OCI-LY3 (cell line): ENCODE data around the gene DTX3L.
A peak's percentile ranks its signal among the peaks of the same experiment; 100 is the strongest.

Experiments
- H2AFZ ChIP-seq: fragments of 200-600, 300-600 bp; shearing (Covaris generic); 2 replicates; pipeline ENCODE4 v1.6.0; 2014; ENCODE audit warnings: antibody characterized with exemption, low read depth, low read length
- H3K27ac ChIP-seq: fragments of 200-600, 300-600 bp; sonication (generic); 2 replicates; pipeline ENCODE4 v1.5.1; 2014; ENCODE audit warnings: mild to moderate bottlenecking, low read length, moderate library complexity, mixed read lengths
- H3K27me3 ChIP-seq: fragments of 200-600, 300-600 bp; sonication (generic); 2 replicates; pipeline ENCODE4 v1.6.1; 2014; ENCODE audit warnings: low read depth, low read length, mixed read lengths
- H3K36me3 ChIP-seq: fragments of 200-600, 300-600 bp; sonication (generic); replicated peaks from 2 replicates; pipeline ENCODE3; 2014; ENCODE audit warnings: low read depth, low read length, mixed read lengths
- H3K4me1 ChIP-seq: fragments of 300-600, 200-600 bp; sonication (generic); 2 replicates; pipeline ENCODE4 v1.6.1; 2014; ENCODE audit warnings: low read length, mixed read lengths
- H3K4me2 ChIP-seq: fragments of 200-600, 300-600 bp; sonication (generic); 2 replicates; pipeline ENCODE4 v1.6.1; 2014; ENCODE audit warnings: low read length, mixed read lengths
- H3K4me3 ChIP-seq: fragments of 300-600, 200-600 bp; sonication (generic); 2 replicates; pipeline ENCODE4 v1.5.1; 2014; ENCODE audit warnings: antibody characterized with exemption, mild to moderate bottlenecking, low read length, moderate library complexity
- H3K79me2 ChIP-seq: fragments of 300-600, 200-600 bp; shearing (Covaris generic); 2 replicates; pipeline ENCODE4 v1.6.1; 2014; ENCODE audit warnings: mild to moderate bottlenecking, low read length, mixed read lengths
- H3K9ac ChIP-seq: fragments of 300-600, 200-600 bp; shearing (Covaris generic); 2 replicates; pipeline ENCODE4 v1.6.0; 2014; ENCODE audit warnings: mild to moderate bottlenecking, low read length, moderate library complexity
- H3K9me3 ChIP-seq: fragments of 200-600, 300-600 bp; shearing (Covaris generic); 2 replicates; pipeline ENCODE4 v1.6.1; 2014; ENCODE audit warnings: low read length, mixed read lengths; ENCODE audit not compliant: insufficient read depth
- H4K20me1 ChIP-seq: fragments of 200-600, 300-600 bp; sonication (generic); 2 replicates; pipeline ENCODE4 v1.6.1; 2016; ENCODE audit warnings: low read length, mixed read lengths; ENCODE audit not compliant: insufficient read depth
- EZH2phosphoT487 ChIP-seq: fragments of 200-600 bp; shearing (Covaris generic); IDR thresholded peaks from 2 replicates; pipeline ENCODE4 v1.6.1; 2018; ENCODE audit warnings: antibody characterized with exemption, mixed run types, low read depth
- TF ChIP-seq, protein P1 (sequence below): fragments of 200-600, 300-600 bp; sonication (generic); IDR thresholded peaks from 2 replicates; pipeline ENCODE4 v1.5.1; 2014; ENCODE audit warnings: antibody characterized with exemption, low read length, low read depth

Gene DTX3L

DNA sequence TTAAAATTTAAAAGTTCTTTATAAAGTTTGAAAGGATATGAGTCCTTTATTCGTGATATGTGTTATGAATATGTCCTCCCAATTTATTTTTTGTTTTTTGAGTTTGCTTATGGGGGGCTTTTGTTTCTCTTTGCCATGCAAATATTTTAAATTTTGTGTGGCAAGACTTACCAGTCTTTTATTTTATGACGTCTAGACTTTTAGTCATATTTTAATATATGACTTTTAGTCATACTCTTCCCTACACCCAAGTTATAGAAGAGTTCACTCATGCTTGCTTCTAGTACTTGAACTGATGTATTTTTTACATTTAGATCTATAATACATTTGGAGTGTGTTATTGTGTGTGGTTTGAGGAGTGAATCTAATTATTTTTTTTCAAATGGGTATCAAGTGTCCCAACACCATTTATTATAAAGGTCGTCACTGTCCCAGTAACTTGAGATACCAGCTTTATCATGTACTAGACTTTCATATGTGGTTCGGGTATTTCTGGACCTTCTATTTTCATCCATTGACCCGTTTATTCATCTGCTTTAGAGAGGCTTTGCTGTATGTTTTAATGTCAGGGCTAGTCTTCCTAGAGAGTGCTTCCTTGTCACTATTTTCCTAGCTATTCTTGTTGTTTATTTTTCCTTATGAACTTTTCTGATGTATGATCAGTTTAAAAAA lies 14.1 kb downstream of the DTX3L start:
- peak overlapping the region; percentile 97 for H3K27ac ChIP-seq
- no peaks in the 10 kb centered on the region for H3K27me3 ChIP-seq
- H3K4me1 ChIP-seq, result peaks cover 50% of the 10 kb centered on the region
- TF ChIP-seq, protein P1, sequence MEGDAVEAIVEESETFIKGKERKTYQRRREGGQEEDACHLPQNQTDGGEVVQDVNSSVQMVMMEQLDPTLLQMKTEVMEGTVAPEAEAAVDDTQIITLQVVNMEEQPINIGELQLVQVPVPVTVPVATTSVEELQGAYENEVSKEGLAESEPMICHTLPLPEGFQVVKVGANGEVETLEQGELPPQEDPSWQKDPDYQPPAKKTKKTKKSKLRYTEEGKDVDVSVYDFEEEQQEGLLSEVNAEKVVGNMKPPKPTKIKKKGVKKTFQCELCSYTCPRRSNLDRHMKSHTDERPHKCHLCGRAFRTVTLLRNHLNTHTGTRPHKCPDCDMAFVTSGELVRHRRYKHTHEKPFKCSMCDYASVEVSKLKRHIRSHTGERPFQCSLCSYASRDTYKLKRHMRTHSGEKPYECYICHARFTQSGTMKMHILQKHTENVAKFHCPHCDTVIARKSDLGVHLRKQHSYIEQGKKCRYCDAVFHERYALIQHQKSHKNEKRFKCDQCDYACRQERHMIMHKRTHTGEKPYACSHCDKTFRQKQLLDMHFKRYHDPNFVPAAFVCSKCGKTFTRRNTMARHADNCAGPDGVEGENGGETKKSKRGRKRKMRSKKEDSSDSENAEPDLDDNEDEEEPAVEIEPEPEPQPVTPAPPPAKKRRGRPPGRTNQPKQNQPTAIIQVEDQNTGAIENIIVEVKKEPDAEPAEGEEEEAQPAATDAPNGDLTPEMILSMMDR, result no peak
- no peak for TF ChIP-seq EZH2phosphoT487
- H3K4me2 ChIP-seq, result peak overlapping the region; percentile 80
- H3K36me3 ChIP-seq, result peaks cover 45% of the 10 kb centered on the region
- no peak overlapping the region for H2AFZ ChIP-seq
- no peaks in the 10 kb centered on the region for H4K20me1 ChIP-seq
- peak overlapping the region; percentile 98 for H3K9ac ChIP-seq
- peaks cover 74% of the 10 kb centered on the region for H3K79me2 ChIP-seq
- H3K9me3 ChIP-seq, result peaks cover 22% of the 10 kb centered on the region
- peak overlapping the region; percentile 86 for H3K4me3 ChIP-seq

DNA sequence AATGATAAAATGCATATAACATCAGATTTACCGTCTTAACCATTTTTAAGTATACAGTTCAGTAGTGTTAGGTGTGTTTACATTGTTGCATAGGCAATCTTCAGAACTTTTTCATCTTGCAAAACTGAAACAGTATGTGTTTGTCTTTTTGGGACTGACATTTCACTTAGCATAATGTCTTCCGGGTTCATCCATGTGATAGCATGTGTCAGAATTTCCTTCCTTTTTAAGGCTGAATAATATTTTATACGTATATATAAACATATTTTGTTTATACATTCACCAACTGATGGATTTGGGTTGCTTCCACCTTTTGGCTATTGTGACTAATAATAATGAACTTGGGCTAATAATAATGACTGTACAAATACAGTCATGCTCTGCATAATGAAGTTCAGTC lies 16.3 kb downstream of the DTX3L start:
- peaks cover 29% of the 10 kb centered on the region for H3K9me3 ChIP-seq
- TF ChIP-seq EZH2phosphoT487, result no peak
- TF ChIP-seq, protein P1, result no peak
- peak overlapping the region; percentile 27 for H3K4me3 ChIP-seq
- H4K20me1 ChIP-seq, result no peaks in the 10 kb centered on the region
- H3K36me3 ChIP-seq, result peaks cover 55% of the 10 kb centered on the region
- peak overlapping the region; percentile 54 for H3K4me2 ChIP-seq
- peaks cover 33% of the 10 kb centered on the region for H3K4me1 ChIP-seq
- H2AFZ ChIP-seq, result no peak overlapping the region
- peaks cover 82% of the 10 kb centered on the region for H3K79me2 ChIP-seq
- H3K27me3 ChIP-seq, result no peaks in the 10 kb centered on the region
- peak overlapping the region; percentile 97 for H3K27ac ChIP-seq
- 0 out of 2 replicates have a peak overlapping the region, but pooled peaks have one; percentile 3 for H3K9ac ChIP-seq

DNA sequence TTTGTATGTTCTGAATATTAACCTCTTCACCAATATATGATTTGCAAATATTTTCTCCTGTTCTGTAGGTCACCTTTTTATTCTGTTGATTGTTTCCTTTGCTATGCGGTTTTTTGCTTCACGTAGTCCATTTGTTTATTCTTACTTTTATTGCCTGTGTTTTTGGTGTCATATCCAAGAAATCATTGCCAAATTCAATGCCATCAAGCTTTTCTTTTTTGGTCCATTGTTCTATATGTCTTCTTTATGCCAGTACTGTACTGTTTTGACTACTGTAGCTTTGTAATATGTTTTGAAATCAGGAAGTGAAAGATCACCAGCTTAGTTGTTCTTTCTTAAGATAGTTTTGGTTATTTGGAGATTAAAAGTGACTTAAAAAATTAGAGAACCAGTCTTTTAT lies 17.5 kb downstream of the DTX3L start:
- peaks cover 38% of the 10 kb centered on the region for H3K4me1 ChIP-seq
- no peak for TF ChIP-seq EZH2phosphoT487
- TF ChIP-seq, protein P1, result no peak
- no peak overlapping the region for H3K4me2 ChIP-seq
- H3K79me2 ChIP-seq, result peaks cover 94% of the 10 kb centered on the region
- H2AFZ ChIP-seq, result no peak overlapping the region
- no peak overlapping the region for H3K4me3 ChIP-seq
- no peak overlapping the region for H3K9ac ChIP-seq
- no peaks in the 10 kb centered on the region for H4K20me1 ChIP-seq
- H3K9me3 ChIP-seq, result peaks cover 29% of the 10 kb centered on the region
- no peak overlapping the region for H3K27ac ChIP-seq
- H3K36me3 ChIP-seq, result peaks cover 65% of the 10 kb centered on the region
- H3K27me3 ChIP-seq, result no peaks in the 10 kb centered on the region

DNA sequence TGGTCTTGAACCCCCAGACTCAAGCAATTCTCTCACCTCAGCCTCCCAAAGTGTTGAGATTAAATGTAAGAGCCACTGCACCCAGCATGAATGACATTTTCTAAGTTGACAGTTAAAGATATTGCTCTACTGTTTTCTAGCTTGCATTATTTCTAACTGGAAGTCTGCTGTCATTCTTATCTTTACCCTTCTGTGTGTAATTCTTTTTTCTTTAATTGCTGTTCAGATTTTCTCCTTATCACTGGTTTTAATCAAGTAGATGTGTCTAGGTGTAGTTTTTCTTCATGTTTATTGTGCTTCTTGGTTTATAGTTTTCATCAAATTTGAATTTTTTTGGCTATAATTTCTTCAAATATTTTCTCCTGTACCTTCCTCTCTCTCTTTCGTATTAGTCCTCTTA lies 18.3 kb downstream of the DTX3L start:
- Histone ChIP-seq H3K27me3 (no peaks in the 10 kb centered on the region), H3K27ac (no peak overlapping the region), H4K20me1 (no peaks in the 10 kb centered on the region), H3K79me2 (peaks cover 100% of the 10 kb centered on the region), H3K36me3 (peaks cover 73% of the 10 kb centered on the region), H3K9ac (no peak overlapping the region), H3K4me1 (peaks cover 38% of the 10 kb centered on the region), H3K4me3 (no peak overlapping the region), H2AFZ (no peak overlapping the region), H3K4me2 (no peak overlapping the region), H3K9me3 (peaks cover 29% of the 10 kb centered on the region)
- TF ChIP-seq, protein P1, result no peak
- TF ChIP-seq EZH2phosphoT487, result no peak
